Osteoblast (primary cell): ENCODE measurements around the gene FAS. TPM values are rescaled to one million over a fixed set of nuclear protein-coding genes. Genes with fewer than 3 reads are reported as not detected.
A peak's percentile ranks its signal among the peaks of the same experiment; 100 is the strongest.

ENCODE experiments used
- DNase-seq: peaks from one replicate; pipeline ENCODE4 v3.0.0; 2011; ENCODE audit warnings: low spot score, mixed read lengths; ENCODE audit not compliant: insufficient read length; ENCODE audit errors: missing footprints
- H2AFZ ChIP-seq: 2 replicates; pipeline ENCODE4 v1.6.0; 2011; ENCODE audit warnings: mild to moderate bottlenecking, low read length
- H3K27ac ChIP-seq: 2 replicates; pipeline ENCODE4 v1.5.1; 2011; ENCODE audit warnings: mild to moderate bottlenecking, low read depth, low read length, moderate library complexity
- H3K27me3 ChIP-seq: 2 replicates; pipeline ENCODE4 v1.6.0; 2012; ENCODE audit warnings: mild to moderate bottlenecking, control low read depth, inconsistent platforms, low read length, moderate library complexity; ENCODE audit not compliant: insufficient read depth
- H3K36me3 ChIP-seq: 2 replicates; pipeline ENCODE4 v1.5.1; 2011; ENCODE audit warnings: mild to moderate bottlenecking, low read length, control low read depth, moderate library complexity; ENCODE audit not compliant: insufficient read depth
- H3K4me1 ChIP-seq: 2 replicates; pipeline ENCODE4 v1.5.1; 2011; ENCODE audit warnings: mild to moderate bottlenecking, low read length, control low read depth, moderate library complexity; ENCODE audit not compliant: insufficient read depth
- H3K4me2 ChIP-seq: 2 replicates; pipeline ENCODE4 v1.6.0; 2011; ENCODE audit warnings: mild to moderate bottlenecking, low read length; ENCODE audit not compliant: insufficient read depth
- H3K4me3 ChIP-seq: fragments of 200-600 bp; sonication (generic); 3 replicates; pipeline ENCODE4 v1.5.1; 2012; ENCODE audit warnings: mild to moderate bottlenecking, low read length, inconsistent platforms; ENCODE audit not compliant: insufficient read depth
- H3K79me2 ChIP-seq: 2 replicates; pipeline ENCODE4 v1.6.0; 2012; ENCODE audit warnings: mild to moderate bottlenecking, low read length, control low read depth, inconsistent platforms; ENCODE audit not compliant: insufficient read depth
- H3K9me3 ChIP-seq: 2 replicates; pipeline ENCODE4 v1.5.1; 2011; ENCODE audit warnings: low read depth, low read length, control low read depth
- H4K20me1 ChIP-seq: 2 replicates; pipeline ENCODE4 v1.6.0; 2012; ENCODE audit warnings: mild to moderate bottlenecking, low read length, control low read depth; ENCODE audit not compliant: insufficient read depth
- CTCF ChIP-seq: IDR thresholded peaks from 2 replicates; pipeline ENCODE4 v1.5.1; 2011; ENCODE audit warnings: mild to moderate bottlenecking, low read depth, low read length, moderate library complexity; ENCODE audit errors: extremely low read depth
- total RNA-seq: library from RNA; depleted of rRNA; stranded (reverse); fragments of >200 nt; gene quantifications from 2 replicates; pipeline ENCODE4 v1.2.3, GENCODE V29; 2012

Gene FAS
- total RNA-seq, 1 donor: 49.6 TPM

GRCh38 chr10:88974446-88975376 is 15.9 kb upstream of the FAS start:
- Histone ChIP-seq H3K9me3 (no peaks in the 10 kb centered on the region), H3K4me1 (peaks cover 28% of the 10 kb centered on the region), H3K79me2 (peaks cover 11% of the 10 kb centered on the region), H3K4me3 (peak overlapping the region; percentile 52), H2AFZ (peak overlapping the region; percentile 24), H3K36me3 (no peaks in the 10 kb centered on the region), H3K27ac (peak overlapping the region; percentile 60), H3K27me3 (no peaks in the 10 kb centered on the region), H3K4me2 (peak overlapping the region; percentile 75), H4K20me1 (peaks cover 2% of the 10 kb centered on the region)
- no peak for DNase-seq
- TF ChIP-seq CTCF: no peak

GRCh38 chr10:88975377-88975720 is 15.2 kb upstream of the FAS start:
- peak overlapping the region; percentile 75 for H3K4me2 ChIP-seq
- no peak for DNase-seq
- peak overlapping the region; percentile 52 for H3K4me3 ChIP-seq
- H2AFZ ChIP-seq: peak overlapping the region; percentile 24
- no peaks in the 10 kb centered on the region for H3K27me3 ChIP-seq
- no peaks in the 10 kb centered on the region for H3K36me3 ChIP-seq
- peaks cover 2% of the 10 kb centered on the region for H4K20me1 ChIP-seq
- TF ChIP-seq CTCF: no peak
- peaks cover 14% of the 10 kb centered on the region for H3K79me2 ChIP-seq
- no peaks in the 10 kb centered on the region for H3K9me3 ChIP-seq
- H3K27ac ChIP-seq: peak overlapping the region; percentile 60
- peaks cover 34% of the 10 kb centered on the region for H3K4me1 ChIP-seq

GRCh38 chr10:88978463-88978862 is 12.1 kb upstream of the FAS start:
- H3K36me3 ChIP-seq: no peaks in the 10 kb centered on the region
- no peak overlapping the region for H2AFZ ChIP-seq
- H3K4me1 ChIP-seq: peaks cover 38% of the 10 kb centered on the region
- no peak for DNase-seq
- H4K20me1 ChIP-seq: peaks cover 2% of the 10 kb centered on the region
- H3K27me3 ChIP-seq: no peaks in the 10 kb centered on the region
- H3K79me2 ChIP-seq: peaks cover 13% of the 10 kb centered on the region
- H3K4me3 ChIP-seq: no peak overlapping the region
- no peak for TF ChIP-seq CTCF
- H3K9me3 ChIP-seq: no peaks in the 10 kb centered on the region
- H3K27ac ChIP-seq: no peak overlapping the region
- no peak overlapping the region for H3K4me2 ChIP-seq

GRCh38 chr10:88979153-88979562 is 11.4 kb upstream of the FAS start:
- Histone ChIP-seq H3K4me2 (peak overlapping the region; percentile 29), H2AFZ (no peak overlapping the region)

More at GRCh38 chr10:88979153-88979562, 11.4 kb upstream of the FAS start:
- no peak overlapping the region for H3K4me3 ChIP-seq
- peaks cover 12% of the 10 kb centered on the region for H3K79me2 ChIP-seq
- peak overlapping the region; percentile 35 for H3K27ac ChIP-seq
- H3K27me3 ChIP-seq: no peaks in the 10 kb centered on the region
- peaks cover 4% of the 10 kb centered on the region for H3K36me3 ChIP-seq
- no peak for TF ChIP-seq CTCF
- peaks cover 2% of the 10 kb centered on the region for H4K20me1 ChIP-seq
- peaks cover 32% of the 10 kb centered on the region for H3K4me1 ChIP-seq
- peak; percentile 39 for DNase-seq
- H3K9me3 ChIP-seq: no peaks in the 10 kb centered on the region
